CD4-positive, CD25-positive, alpha-beta regulatory T cell (primary cell): ENCODE data around the gene KLK7. TPM values are rescaled to one million over a fixed set of nuclear protein-coding genes. Genes with fewer than 3 reads are reported as not detected.

ENCODE experiments used
- ATAC-seq, 2 donors: fragments of 150-1000 bp; cut with Tn5 transposase; one replicate each; pipeline ENCODE4 v1.10.0; 2021; ENCODE audit warnings: low read depth in 2 of 2, moderate number of reproducible peaks in 2 of 2, moderate library complexity in 1 of 2
- DNase-seq, 3 donors: peaks; one replicate each; pipeline versions ENCODE4 v3.0.0 to v3.0.0-alpha.2; 2012 to 2022; ENCODE audit warnings: mixed read lengths in 1 of 3
- H3K27ac ChIP-seq: one replicate; pipeline ENCODE4 v1.7.0; 2013; ENCODE audit warnings: mild to moderate bottlenecking, low read length; ENCODE audit not compliant: insufficient read depth, poor library complexity, severe bottlenecking
- H3K27me3 ChIP-seq: one replicate; pipeline ENCODE4 v1.7.0; 2013; ENCODE audit warnings: low read length; ENCODE audit not compliant: control insufficient read depth, insufficient read depth
- H3K36me3 ChIP-seq: one replicate; pipeline ENCODE4 v1.7.0; 2013; ENCODE audit warnings: mild to moderate bottlenecking, low read length, moderate library complexity; ENCODE audit not compliant: control insufficient read depth, insufficient read depth
- H3K4me1 ChIP-seq: 2 replicates; pipeline ENCODE4 v1.7.0; 2013; ENCODE audit warnings: mild to moderate bottlenecking, low read length; ENCODE audit not compliant: insufficient read depth, control insufficient read depth, poor library complexity, severe bottlenecking
- H3K4me3 ChIP-seq: one replicate; pipeline ENCODE4 v1.7.0; 2013; ENCODE audit warnings: low read depth, mild to moderate bottlenecking, low read length, moderate library complexity
- H3K9me3 ChIP-seq, 2 experiments: 1 replicate in 1 of 2; 2 replicates in 1 of 2; pipeline ENCODE4 v1.7.0; 2013; ENCODE audit warnings: low read length in 2 of 2, mild to moderate bottlenecking in 1 of 2, moderate library complexity in 1 of 2; ENCODE audit not compliant: control insufficient read depth in 2 of 2
- H3K27ac Mint-ChIP-seq, 3 donors: one replicate each; pipeline ENCODE4 v1.8.0; 2020 to 2022; ENCODE audit warnings: mild to moderate bottlenecking in 3 of 3, mixed read lengths in 3 of 3, moderate library complexity in 2 of 3
- H3K27me3 Mint-ChIP-seq: one replicate; pipeline ENCODE4 v1.8.0; 2022; ENCODE audit warnings: mild to moderate bottlenecking, mixed read lengths
- H3K36me3 Mint-ChIP-seq: one replicate; pipeline ENCODE4 v1.8.0; 2020; ENCODE audit warnings: mixed read lengths
- H3K4me1 Mint-ChIP-seq, 4 donors: one replicate each; pipeline ENCODE4 v1.8.0; 2020 to 2022; ENCODE audit warnings: mixed read lengths in 4 of 4, mild to moderate bottlenecking in 1 of 4
- H3K4me3 Mint-ChIP-seq, 4 donors: one replicate each; pipeline ENCODE4 v1.8.0; 2020 to 2022; ENCODE audit warnings: mild to moderate bottlenecking in 4 of 4, mixed read lengths in 4 of 4, moderate library complexity in 3 of 4
- H3K9me3 Mint-ChIP-seq, 7 donors: one replicate each; pipeline ENCODE4 v1.8.0; 2020 to 2022; ENCODE audit warnings: mixed read lengths in 7 of 7, mild to moderate bottlenecking in 3 of 7, moderate library complexity in 2 of 7
- polyA plus RNA-seq, 4 donors: library from polyadenylated mRNA; unstranded; fragments of 300-500 nt; fragmentation: Illumina TruSeq; gene quantifications; one replicate each; pipeline ENCODE4 v1.2.3, GENCODE V29; 2021
- total RNA-seq: library from RNA; stranded (reverse); gene quantifications from one replicate; pipeline ENCODE4 v1.2.3, GENCODE V29; 2022

Gene KLK7
- total and polyA plus RNA-seq, 5 donors from 2014 or later = not detected

DNA sequence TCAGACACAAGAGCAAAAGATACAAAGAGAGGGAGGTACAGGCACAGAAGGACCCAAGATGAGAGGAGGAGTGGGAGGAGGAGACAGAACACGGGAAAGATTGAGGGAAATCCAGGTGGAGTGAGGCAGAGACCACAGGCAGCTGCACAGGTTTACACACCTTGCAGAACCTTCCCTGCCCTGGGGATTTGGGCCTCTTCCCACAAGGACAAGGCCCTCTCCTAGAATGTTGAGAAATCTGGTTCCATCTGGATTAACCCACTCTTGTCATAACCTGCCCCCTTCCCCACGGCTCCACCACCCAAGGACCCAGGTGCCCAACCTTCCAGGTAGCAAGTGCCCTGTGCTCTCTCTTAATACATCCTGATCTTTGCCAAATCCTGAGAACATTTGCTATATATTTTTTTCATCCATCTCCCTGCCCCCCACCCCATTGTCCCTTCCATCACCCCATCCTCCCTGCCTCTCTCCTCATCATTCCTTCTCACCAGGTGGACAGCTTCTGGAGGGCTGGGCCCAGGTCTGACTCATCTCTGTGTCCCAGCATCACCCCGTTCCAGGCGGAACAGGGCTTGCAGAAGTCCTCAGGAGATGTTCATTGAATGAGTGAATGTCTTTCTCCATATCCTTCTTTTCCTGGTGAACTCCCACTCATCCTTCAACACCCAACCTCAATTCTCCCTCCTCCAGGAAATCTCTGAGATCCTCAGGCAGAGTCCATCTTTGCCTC lies 26.5 kb upstream of the KLK7 start:
- Histone ChIP-seq H3K4me1 (no peaks in the 10 kb centered on the region), H3K27ac (no peak overlapping the region), H3K36me3 (no peaks in the 10 kb centered on the region), H3K27me3 (no peaks in the 10 kb centered on the region), H3K9me3 (no peaks in the 10 kb centered on the region), H3K4me3 (no peak overlapping the region)
- H3K36me3 Mint-ChIP-seq = no peaks in the 10 kb centered on the region
- peaks cover 0 to 6% (median 0%) of the 10 kb centered on the region in 4 donors for H3K4me1 Mint-ChIP-seq
- no peak for ATAC-seq
- peaks cover 0 to 2% (median 0%) of the 10 kb centered on the region in 7 donors for H3K9me3 Mint-ChIP-seq
- peaks cover 25% of the 10 kb centered on the region for H3K27me3 Mint-ChIP-seq
- no peak overlapping the region for H3K4me3 Mint-ChIP-seq
- H3K27ac Mint-ChIP-seq = no peak overlapping the region
- DNase-seq = no peak

DNA sequence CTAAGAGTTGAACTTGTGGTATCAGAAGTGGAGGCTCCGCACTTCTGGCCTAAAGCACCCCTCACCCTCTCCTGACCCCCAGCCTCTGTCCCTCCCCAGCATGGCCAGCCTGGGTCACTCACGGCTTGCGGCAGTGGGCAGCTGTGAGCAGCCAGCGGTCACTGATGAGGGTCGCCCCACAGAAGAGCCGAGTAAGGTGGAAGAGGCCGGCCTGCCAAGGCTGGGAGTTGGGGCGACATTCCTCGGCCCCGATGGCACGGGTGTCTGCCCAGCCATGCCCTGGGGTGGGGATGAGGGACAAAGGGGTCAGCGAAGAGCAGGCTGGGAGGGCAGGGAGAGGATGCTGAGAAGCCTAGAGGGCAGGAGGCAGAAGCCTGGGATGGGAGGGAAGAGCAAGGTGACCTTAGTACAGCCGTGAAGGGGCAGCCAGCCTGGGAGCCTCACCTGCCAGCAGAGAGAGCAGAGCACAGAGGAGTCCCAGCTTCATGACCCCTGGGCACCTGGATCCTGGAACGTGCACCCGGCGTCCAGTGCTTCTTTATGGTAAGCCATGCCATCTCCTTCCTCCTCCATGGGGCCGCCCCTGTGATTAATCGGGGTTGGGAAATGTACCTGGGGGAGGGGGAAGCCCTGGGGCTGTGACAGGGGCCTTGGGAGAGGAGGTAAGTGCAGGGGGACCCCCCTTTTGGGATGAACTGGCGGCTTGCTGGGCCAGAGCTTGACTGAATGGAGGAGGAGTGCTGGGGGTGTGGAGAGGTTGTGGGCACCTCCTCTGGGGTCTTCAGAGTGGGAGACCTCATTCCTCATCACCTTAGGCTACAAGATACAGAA lies 25.6 kb upstream of the KLK7 start:
- Mint-ChIP-seq H3K9me3 (peaks cover 0 to 2% (median 0%) of the 10 kb centered on the region in 7 donors), H3K4me3 (no peak overlapping the region), H3K36me3 (no peaks in the 10 kb centered on the region), H3K4me1 (peaks cover 0 to 1% (median 0%) of the 10 kb centered on the region in 4 donors), H3K27ac (peak overlapping the region in 1 of 3 donors; percentile 9), H3K27me3 (peaks cover 21% of the 10 kb centered on the region)
- Histone ChIP-seq H3K4me1 (no peaks in the 10 kb centered on the region), H3K27ac (no peak overlapping the region), H3K36me3 (no peaks in the 10 kb centered on the region), H3K27me3 (no peaks in the 10 kb centered on the region), H3K9me3 (no peaks in the 10 kb centered on the region), H3K4me3 (no peak overlapping the region)
- DNase-seq (no peak), ATAC-seq (no peak)

- Mint-ChIP-seq H3K27me3 (peaks cover 14% of the 10 kb centered on the region), H3K36me3 (no peaks in the 10 kb centered on the region)
These were observed 23.8 kb upstream of the KLK7 start for GRCh38 chr19:51007488-51007887.

GRCh38 chr19:51006406-51006805 lies 22.7 kb upstream of the KLK7 start:
- no peak overlapping the region for H3K4me3 ChIP-seq
- no peaks in the 10 kb centered on the region for H3K27me3 ChIP-seq
- H3K27ac ChIP-seq = no peak overlapping the region
- peaks cover 25% of the 10 kb centered on the region for H3K27me3 Mint-ChIP-seq
- no peak overlapping the region for H3K27ac Mint-ChIP-seq
- peaks cover 0 to 2% (median 0%) of the 10 kb centered on the region in 7 donors for H3K9me3 Mint-ChIP-seq
- no peaks in the 10 kb centered on the region for H3K4me1 Mint-ChIP-seq
- ATAC-seq = no peak
- H3K4me3 Mint-ChIP-seq = no peak overlapping the region
- H3K4me1 ChIP-seq = no peaks in the 10 kb centered on the region
- no peaks in the 10 kb centered on the region for H3K36me3 Mint-ChIP-seq
- no peaks in the 10 kb centered on the region for H3K9me3 ChIP-seq
- H3K36me3 ChIP-seq = no peaks in the 10 kb centered on the region
- no peak for DNase-seq

More at GRCh38 chr19:51007488-51007887, 23.8 kb upstream of the KLK7 start:
- Histone ChIP-seq H3K4me1 (no peaks in the 10 kb centered on the region), H3K27ac (no peak overlapping the region), H3K4me3 (no peak overlapping the region), H3K27me3 (no peaks in the 10 kb centered on the region), H3K36me3 (no peaks in the 10 kb centered on the region), H3K9me3 (no peaks in the 10 kb centered on the region)
- no peak overlapping the region for H3K27ac Mint-ChIP-seq
- H3K4me1 Mint-ChIP-seq = no peaks in the 10 kb centered on the region
- peaks cover 0 to 2% (median 0%) of the 10 kb centered on the region in 7 donors for H3K9me3 Mint-ChIP-seq
- ATAC-seq (no peak), DNase-seq (no peak)
- no peak overlapping the region for H3K4me3 Mint-ChIP-seq

GRCh38 chr19:51005248-51005647 lies 21.5 kb upstream of the KLK7 start:
- Histone ChIP-seq H3K4me3 (no peak overlapping the region), H3K4me1 (no peaks in the 10 kb centered on the region), H3K27me3 (no peaks in the 10 kb centered on the region), H3K36me3 (no peaks in the 10 kb centered on the region), H3K27ac (no peak overlapping the region), H3K9me3 (no peaks in the 10 kb centered on the region)
- Mint-ChIP-seq H3K27ac (no peak overlapping the region), H3K9me3 (no peaks in the 10 kb centered on the region), H3K4me3 (no peak overlapping the region), H3K27me3 (peaks cover 22% of the 10 kb centered on the region), H3K4me1 (no peaks in the 10 kb centered on the region), H3K36me3 (no peaks in the 10 kb centered on the region)
- no peak for DNase-seq
- no peak for ATAC-seq

DNA sequence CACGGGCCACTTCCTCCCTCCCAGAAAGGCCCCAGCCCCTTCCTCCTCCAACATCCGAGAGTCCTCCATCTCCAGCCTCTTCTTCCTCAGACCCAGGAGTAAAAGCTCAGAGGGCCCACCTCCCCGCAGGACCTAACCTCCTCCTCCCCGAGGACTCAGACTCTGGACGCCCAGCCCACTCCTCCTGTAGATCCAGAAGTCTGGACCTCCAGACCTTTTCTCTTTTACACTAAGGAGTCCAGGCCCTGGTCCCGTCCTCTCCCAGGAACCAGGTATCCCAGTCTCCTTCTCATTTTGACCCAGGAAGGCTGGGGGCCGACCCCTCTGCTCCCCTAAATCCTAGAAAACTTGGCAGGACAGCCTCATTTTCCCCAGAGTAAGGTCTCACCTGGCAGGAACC lies 19.6 kb upstream of the KLK7 start:
- no peaks in the 10 kb centered on the region for H3K4me1 Mint-ChIP-seq
- no peak overlapping the region for H3K4me3 Mint-ChIP-seq

GRCh38 chr19:51002542-51003311 lies 19.0 kb upstream of the KLK7 start:
- Histone ChIP-seq H3K4me1 (no peaks in the 10 kb centered on the region), H3K27me3 (peaks cover 3% of the 10 kb centered on the region), H3K27ac (no peak overlapping the region), H3K9me3 (no peaks in the 10 kb centered on the region), H3K36me3 (no peaks in the 10 kb centered on the region), H3K4me3 (no peak overlapping the region)
- no peak overlapping the region for H3K27ac Mint-ChIP-seq
- no peaks in the 10 kb centered on the region for H3K9me3 Mint-ChIP-seq
- ATAC-seq (no peak), DNase-seq (peak in 1 of 3 donors; percentile 12)
- H3K36me3 Mint-ChIP-seq = no peaks in the 10 kb centered on the region
- peaks cover 16% of the 10 kb centered on the region for H3K27me3 Mint-ChIP-seq
- H3K4me3 Mint-ChIP-seq = no peak overlapping the region
- no peaks in the 10 kb centered on the region for H3K4me1 Mint-ChIP-seq

More for the DNA sequence above, 19.6 kb upstream of the KLK7 start:
- Histone ChIP-seq H3K4me3 (no peak overlapping the region), H3K9me3 (no peaks in the 10 kb centered on the region), H3K4me1 (no peaks in the 10 kb centered on the region), H3K27me3 (peaks cover 3% of the 10 kb centered on the region), H3K27ac (no peak overlapping the region), H3K36me3 (no peaks in the 10 kb centered on the region)
- ATAC-seq (no peak), DNase-seq (no peak)
- Mint-ChIP-seq H3K27ac (no peak overlapping the region), H3K36me3 (no peaks in the 10 kb centered on the region), H3K27me3 (peaks cover 16% of the 10 kb centered on the region), H3K9me3 (no peaks in the 10 kb centered on the region)
